HCT116 (cell line): ENCODE measurements around the gene IFI16.

Experiments used
- CTCF ChIP-seq, 3 experiments: fragments of 200-600 bp in 1 of 3; sonication (generic) in 1 of 3; IDR thresholded peaks in 2 of 3; conservative IDR thresholded peaks in 1 of 3; 2 replicates each; pipeline ENCODE4 v1.5.1; 2012 to 2017; ENCODE audit warnings: low read depth in 2 of 3, low read length in 2 of 3, antibody characterized with exemption in 1 of 3, borderline replicate concordance in 1 of 3, control low read depth in 1 of 3, mild to moderate bottlenecking in 1 of 3, mixed read lengths in 1 of 3, mixed run types in 1 of 3, moderate library complexity in 1 of 3; ENCODE audit not compliant: insufficient read depth in 1 of 3
- EZH2 ChIP-seq: fragments of 200-600 bp; sonication (generic); IDR thresholded peaks from 2 replicates; pipeline ENCODE4 v1.6.1; 2017; ENCODE audit warnings: antibody characterized with exemption, mixed run types
- MAX ChIP-seq: IDR thresholded peaks from 2 replicates; pipeline ENCODE4 v1.6.1; 2012
- POLR2A ChIP-seq: IDR thresholded peaks from 2 replicates; pipeline ENCODE4 v1.7.0; 2011; ENCODE audit warnings: borderline replicate concordance; ENCODE audit not compliant: insufficient read depth, insufficient read length; ENCODE audit errors: extremely low read depth
- REST ChIP-seq: IDR thresholded peaks from 2 replicates; pipeline ENCODE4 v1.6.1; 2012; ENCODE audit warnings: low read depth
- YY1 ChIP-seq: IDR thresholded peaks from 2 replicates; pipeline ENCODE4 v1.6.1; 2011; ENCODE audit warnings: low read length, low read depth, moderate library complexity, mild to moderate bottlenecking; ENCODE audit not compliant: insufficient replicate concordance; ENCODE audit errors: extremely low read depth
- ZNF274 ChIP-seq: fragments of 200-500 bp; sonication (Bioruptor generic); IDR thresholded peaks from 2 replicates; pipeline ENCODE4 v1.6.1; 2014; ENCODE audit warnings: mild to moderate bottlenecking, low read depth, low read length, inconsistent platforms

- TF ChIP-seq POLR2A (no peak), YY1 (no peak), CTCF (IDR thresholded peaks at IDR 0.05 in 2 of 3, conservative IDR thresholded peaks at IDR 0.05 in 1 of 3; ENCODE audit: borderline replicate concordance in 1 of 3, insufficient read depth in 1 of 3, low read depth in 2 of 3, low read length in 2 of 3) (no peak), MAX (no peak), REST (no peak), ZNF274 (no peak), EZH2 (no peak)
These were observed 5.1 kb downstream of the IFI16 start for GRCh38 chr1:159014851-159015250.
